Measurements from ENCODE around the gene RNF167.

DNA sequence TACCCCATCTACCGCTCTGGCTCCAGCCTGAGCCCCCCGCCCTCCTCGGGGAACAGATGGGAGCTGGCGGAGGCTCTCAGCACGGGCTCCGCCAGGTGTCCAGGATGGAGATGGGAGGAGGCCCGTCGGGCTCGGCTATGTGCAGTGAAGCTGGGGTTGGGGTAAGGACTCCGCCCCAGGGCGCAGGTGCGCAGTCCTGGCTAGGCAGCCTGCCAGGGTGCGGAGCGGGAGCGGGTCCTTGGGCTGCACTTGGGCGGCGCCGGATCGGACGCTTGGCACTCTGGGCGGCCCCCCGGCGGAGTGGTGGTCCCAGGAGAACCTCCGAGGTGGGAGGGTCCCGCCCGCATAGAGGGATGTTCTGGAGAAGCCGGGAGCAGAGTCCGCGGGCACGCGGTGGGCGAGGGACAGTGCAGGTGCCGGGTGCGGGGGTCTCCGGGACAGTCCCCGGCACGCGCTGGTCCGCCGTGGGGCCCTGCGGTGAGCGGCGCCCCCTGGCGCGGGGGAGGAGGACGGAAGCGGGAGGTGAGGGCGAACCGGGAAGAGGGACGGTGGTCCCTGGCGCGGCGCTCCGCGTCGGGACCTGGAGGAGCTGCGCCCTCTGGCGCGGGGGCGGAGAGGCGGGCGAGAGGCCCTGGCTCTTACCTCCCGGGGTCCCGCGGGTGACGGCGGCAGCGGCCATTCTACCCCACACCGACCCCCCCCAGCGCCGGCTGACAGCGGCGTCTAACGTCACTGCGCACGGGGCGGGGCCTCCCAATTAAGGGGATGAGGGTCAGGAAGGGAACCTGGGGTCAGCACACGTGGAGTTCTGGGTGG lies 47.1 kb downstream of the RNF167 start, which contains the start of gene CAMTA2:
- peak in 1 of 2 donors; percentile 12 for TF ChIP-seq POLR2A (IDR thresholded peaks at IDR 0.05)
- TF ChIP-seq, protein P1, sequence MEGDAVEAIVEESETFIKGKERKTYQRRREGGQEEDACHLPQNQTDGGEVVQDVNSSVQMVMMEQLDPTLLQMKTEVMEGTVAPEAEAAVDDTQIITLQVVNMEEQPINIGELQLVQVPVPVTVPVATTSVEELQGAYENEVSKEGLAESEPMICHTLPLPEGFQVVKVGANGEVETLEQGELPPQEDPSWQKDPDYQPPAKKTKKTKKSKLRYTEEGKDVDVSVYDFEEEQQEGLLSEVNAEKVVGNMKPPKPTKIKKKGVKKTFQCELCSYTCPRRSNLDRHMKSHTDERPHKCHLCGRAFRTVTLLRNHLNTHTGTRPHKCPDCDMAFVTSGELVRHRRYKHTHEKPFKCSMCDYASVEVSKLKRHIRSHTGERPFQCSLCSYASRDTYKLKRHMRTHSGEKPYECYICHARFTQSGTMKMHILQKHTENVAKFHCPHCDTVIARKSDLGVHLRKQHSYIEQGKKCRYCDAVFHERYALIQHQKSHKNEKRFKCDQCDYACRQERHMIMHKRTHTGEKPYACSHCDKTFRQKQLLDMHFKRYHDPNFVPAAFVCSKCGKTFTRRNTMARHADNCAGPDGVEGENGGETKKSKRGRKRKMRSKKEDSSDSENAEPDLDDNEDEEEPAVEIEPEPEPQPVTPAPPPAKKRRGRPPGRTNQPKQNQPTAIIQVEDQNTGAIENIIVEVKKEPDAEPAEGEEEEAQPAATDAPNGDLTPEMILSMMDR (IDR thresholded peaks at IDR 0.05), result no peak

Measured in lower leg skin (tissue), 3 donors.